ENCODE results near the gene ICAM1. TPM values are rescaled to one million over a fixed set of nuclear protein-coding genes. Genes with fewer than 3 reads are reported as not detected.

The ICAM1 gene
- polyA plus RNA-seq, 3 donors, result 21.6 to 118 (median 40.8) TPM

DNA sequence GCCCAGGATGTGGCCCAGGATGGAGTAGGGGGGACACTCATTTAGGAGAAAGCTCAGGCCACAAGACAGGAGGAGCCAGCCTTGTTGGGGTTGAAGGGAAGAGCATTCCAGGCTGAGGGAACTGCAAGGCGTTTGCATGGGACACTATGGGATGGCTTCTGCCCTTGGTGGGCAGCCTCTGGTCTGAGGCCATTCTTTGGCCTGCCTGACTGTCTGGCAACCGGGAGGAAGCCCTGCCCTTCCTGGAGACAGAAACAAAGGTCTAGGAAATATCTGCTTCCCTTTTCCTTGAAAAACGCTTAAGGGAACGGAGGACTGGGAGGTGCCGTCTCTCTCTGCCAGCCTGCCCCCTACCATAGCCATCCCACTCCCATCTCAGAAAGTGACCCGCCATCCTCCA, 2.8 kb upstream of the ICAM1 start:
- H3K4me1 ChIP-seq (ENCODE audit: control insufficient read depth in 1 of 2, insufficient read depth in 2 of 2, low read length in 2 of 2), result peaks cover 36 to 39% of the 10 kb centered on the region in 2 donors
- Mint-ChIP-seq H3K27ac (peak overlapping the region in 4 of 7 donors; percentile 35 to 70 (median 62)), H3K27me3 (ENCODE audit: low read depth in 3 of 3) (peaks cover 3 to 7% (median 3%) of the 10 kb centered on the region in 3 donors), H3K36me3 (peaks cover 5 to 14% of the 10 kb centered on the region in 2 donors), H3K4me1 (peaks cover 28% of the 10 kb centered on the region), H3K9me3 (peaks cover 0 to 3% (median 0%) of the 10 kb centered on the region in 7 donors), H3K4me3 (peak overlapping the region in 1 of 2 donors; percentile 21)
- H3K4me2 ChIP-seq (replicated peaks; ENCODE audit: extremely low read depth, low read length, poor library complexity, severe bottlenecking), result no peak overlapping the region
- intact Hi-C loops (cut with micrococcal nuclease), result no loop called here
- no peak for DNase-seq
- no peaks in the 10 kb centered on the region for H3K36me3 ChIP-seq (replicated peaks in 1 of 2; ENCODE audit: control insufficient read depth in 1 of 2, insufficient read depth in 2 of 2, low read length in 2 of 2)
- no peaks in the 10 kb centered on the region for H3K9me3 ChIP-seq (replicated peaks in 1 of 2; ENCODE audit: control insufficient read depth in 1 of 2, insufficient read depth in 1 of 2, low read length in 2 of 2)
- peak overlapping the region; percentile 63 for H2AFZ ChIP-seq (ENCODE audit: insufficient read depth, low read depth, low read length, poor library complexity, severe bottlenecking)
- no peak overlapping the region for H3K27ac ChIP-seq (ENCODE audit: low read depth in 1 of 2, low read length in 2 of 2)
- 35% methylated on average over 6 of the region's 6 CpGs for WGBS (ENCODE audit: insufficient coverage)
- no peaks in the 10 kb centered on the region for H3K27me3 ChIP-seq (ENCODE audit: control insufficient read depth in 2 of 2, insufficient read depth in 2 of 2, low read length in 2 of 2)
- H4K20me1 ChIP-seq (ENCODE audit: insufficient read depth, low read length), result peaks cover 21% of the 10 kb centered on the region
- no peak overlapping the region for H3K4me3 ChIP-seq (replicated peaks in 1 of 3; ENCODE audit: low read depth in 2 of 3, low read length in 3 of 3)
- H3K79me2 ChIP-seq (ENCODE audit: insufficient read depth, low read length), result peaks cover 22% of the 10 kb centered on the region
- TF ChIP-seq CTCF (IDR thresholded peaks at IDR 0.05), result no peak
- H3K9ac ChIP-seq (ENCODE audit: insufficient read depth, low read length, poor library complexity, severe bottlenecking), result no peak overlapping the region

GRCh38 chr19:10269333-10270179, 1.4 kb upstream of the ICAM1 start:
- H3K27me3 ChIP-seq (ENCODE audit: control insufficient read depth in 2 of 2, insufficient read depth in 2 of 2, low read length in 2 of 2), result no peaks in the 10 kb centered on the region
- DNase-seq, result peak; percentile 84 to 97 (median 85)
- Mint-ChIP-seq H3K4me3 (peak overlapping the region; percentile 88 to 93), H3K27ac (peak overlapping the region; percentile 97 to 99 (median 98)), H3K27me3 (ENCODE audit: low read depth in 3 of 3) (peaks cover 2 to 4% (median 3%) of the 10 kb centered on the region in 3 donors), H3K4me1 (peaks cover 38% of the 10 kb centered on the region), H3K9me3 (peaks cover 0 to 2% (median 0%) of the 10 kb centered on the region in 7 donors), H3K36me3 (peaks cover 11 to 28% of the 10 kb centered on the region in 2 donors)
- H3K79me2 ChIP-seq (ENCODE audit: insufficient read depth, low read length), result peaks cover 30% of the 10 kb centered on the region
- H3K27ac ChIP-seq (ENCODE audit: low read depth in 1 of 2, low read length in 2 of 2), result peak overlapping the region; percentile 95 to 96
- H3K9me3 ChIP-seq (replicated peaks in 1 of 2; ENCODE audit: control insufficient read depth in 1 of 2, insufficient read depth in 1 of 2, low read length in 2 of 2), result no peaks in the 10 kb centered on the region
- peaks cover 5 to 8% of the 10 kb centered on the region in 2 donors for H3K36me3 ChIP-seq (replicated peaks in 1 of 2; ENCODE audit: control insufficient read depth in 1 of 2, insufficient read depth in 2 of 2, low read length in 2 of 2)
- WGBS (ENCODE audit: insufficient coverage), result under 1% methylated on average over 58 of the region's 59 CpGs
- peaks cover 36% of the 10 kb centered on the region for H4K20me1 ChIP-seq (ENCODE audit: insufficient read depth, low read length)
- H3K9ac ChIP-seq (ENCODE audit: insufficient read depth, low read length, poor library complexity, severe bottlenecking), result peak overlapping the region; percentile 92
- intact Hi-C loops (cut with micrococcal nuclease), result loop anchor here (1.0 to 5.0 kb wide), 4 partner anchors 63 to 120 kb away; partner anchors contain the start of genes RAVER1 (in 2 of the 2) and TYK2 (in 1 of the 2)
- H3K4me1 ChIP-seq (ENCODE audit: control insufficient read depth in 1 of 2, insufficient read depth in 2 of 2, low read length in 2 of 2), result peaks cover 42 to 51% of the 10 kb centered on the region in 2 donors
- peak; percentile 98 for TF ChIP-seq CTCF (IDR thresholded peaks at IDR 0.05)
- H3K4me2 ChIP-seq (replicated peaks; ENCODE audit: extremely low read depth, low read length, poor library complexity, severe bottlenecking), result peak overlapping the region; percentile 89
- peak overlapping the region; percentile 75 to 96 (median 76) for H3K4me3 ChIP-seq (replicated peaks in 1 of 3; ENCODE audit: low read depth in 2 of 3, low read length in 3 of 3)
- peak overlapping the region; percentile 73 for H2AFZ ChIP-seq (ENCODE audit: insufficient read depth, low read depth, low read length, poor library complexity, severe bottlenecking)

Measured in CD14-positive monocyte (primary cell).